H1 (cell line): ENCODE results near the gene LIN54. TPM values are rescaled to one million over a fixed set of nuclear protein-coding genes. Genes with fewer than 3 reads are reported as not detected.

Experiments
- JUND ChIP-seq: IDR thresholded peaks from 2 replicates; pipeline ENCODE4 v1.6.1; 2011; ENCODE audit warnings: mild to moderate bottlenecking, improper control_type of control experiment, low read length
- RAD21 ChIP-seq, 2 experiments: IDR thresholded peaks in 1 of 2; conservative IDR thresholded peaks in 1 of 2; 2 replicates each; pipeline ENCODE4 v1.6.1; 2011; ENCODE audit warnings: low read depth in 2 of 2, low read length in 2 of 2, improper control_type of control experiment in 1 of 2, inconsistent platforms in 1 of 2, mild to moderate bottlenecking in 1 of 2, moderate library complexity in 1 of 2
- RBBP5 ChIP-seq: IDR thresholded peaks from 2 replicates; pipeline ENCODE4 v1.7.1; 2012; ENCODE audit warnings: low read depth, mild to moderate bottlenecking, inconsistent platforms, low read length, moderate library complexity, borderline replicate concordance
- SAP30 ChIP-seq: fragments of 300-600 bp; sonication (generic); IDR thresholded peaks from 2 replicates; pipeline ENCODE4 v1.7.1; 2012; ENCODE audit warnings: low read length, moderate library complexity, mild to moderate bottlenecking, inconsistent platforms; ENCODE audit not compliant: insufficient read depth, insufficient replicate concordance
- SIRT6 ChIP-seq: IDR thresholded peaks from one replicate; pipeline ENCODE4 v1.7.1; 2012; ENCODE audit warnings: low read length, inconsistent platforms
- SP4 ChIP-seq: IDR thresholded peaks from 2 replicates; pipeline ENCODE4 v1.6.1; 2012; ENCODE audit warnings: low read length, inconsistent platforms
- polyA plus RNA-seq, 7 experiments: library from polyadenylated mRNA; depleted of rRNA in 3 of 7; stranded (reverse) in 5 of 7; unstranded in 2 of 7; fragments of >200 nt in 5 of 7; fragments of 200-250 nt in 2 of 7; gene quantifications; 1 replicate in 5 of 7; 2 replicates in 1 of 7; 4 replicates in 1 of 7; pipeline versions ENCODE4 v1.2.1 to v1.2.3, GENCODE V29; 2011 to 2013; ENCODE audit warnings: missing spikeins in 2 of 7, mixed read lengths in 2 of 7
- total RNA-seq: library from RNA; stranded (reverse); fragmentation: NEBNext Ultra II Directional; extraction: Animal tissue kit (Norgen Biotek cat#: 25700); gene quantifications from 2 replicates; pipeline ENCODE4 v1.2.1, GENCODE V29; 2021

The LIN54 gene
- total and polyA plus RNA-seq, 2 of the 8 experiments (the other 6 are each of a cell fraction or from before 2014, with no cell fraction given): 5.7 to 11.1 TPM

- TF ChIP-seq JUND (no peak), SP4 (no peak), SAP30 (no peak), RAD21 (IDR thresholded peaks at IDR 0.05 in 1 of 2, conservative IDR thresholded peaks at IDR 0.05 in 1 of 2; ENCODE audit: low read depth in 2 of 2, low read length in 2 of 2) (no peak), SIRT6 (no peak), RBBP5 (no peak)
Observed at GRCh38 chr4:82965763-82966162, 44.9 kb downstream of the LIN54 start (continued).
